OCI-LY1 (cell line): ENCODE results near the gene GLT8D1.

Experiments
- H2AFZ ChIP-seq: fragments of 200-600 bp; sonication (generic), shearing (Covaris generic); 2 replicates; pipeline ENCODE4 v1.6.0; 2014; ENCODE audit warnings: antibody characterized with exemption, mild to moderate bottlenecking, low read length
- H3F3A ChIP-seq: fragments of 200-600 bp; sonication (generic), shearing (Covaris generic); 2 replicates; pipeline ENCODE4 v1.6.0; 2014; ENCODE audit warnings: mild to moderate bottlenecking, antibody characterized with exemption, low read length, moderate library complexity; ENCODE audit not compliant: insufficient read depth
- H3K27ac ChIP-seq: fragments of 200-600 bp; sonication (generic); 2 replicates; pipeline ENCODE4 v1.5.1; 2014; ENCODE audit warnings: low read length, mixed run types, mild to moderate bottlenecking, low read depth; ENCODE audit not compliant: poor library complexity, severe bottlenecking
- H3K27me3 ChIP-seq: fragments of 200-600 bp; sonication (generic); 2 replicates; pipeline ENCODE4 v1.6.0; 2014; ENCODE audit warnings: antibody characterized with exemption, mild to moderate bottlenecking, low read length, moderate library complexity; ENCODE audit not compliant: insufficient read depth
- H3K36me3 ChIP-seq: fragments of 200-600 bp; sonication (generic); 2 replicates; pipeline ENCODE4 v1.6.1; 2014; ENCODE audit warnings: mild to moderate bottlenecking, antibody characterized with exemption, low read length, moderate library complexity, mixed read lengths; ENCODE audit not compliant: insufficient read depth
- H3K4me1 ChIP-seq: fragments of 200-600 bp; sonication (generic); 2 replicates; pipeline ENCODE4 v1.5.1; 2014; ENCODE audit warnings: mild to moderate bottlenecking, low read length, moderate library complexity; ENCODE audit not compliant: insufficient read depth, severe bottlenecking
- H3K4me2 ChIP-seq: fragments of 200-600 bp; sonication (generic), shearing (Covaris generic); 2 replicates; pipeline ENCODE4 v1.6.1; 2014; ENCODE audit warnings: low read length
- H3K4me3 ChIP-seq: fragments of 200-600 bp; sonication (generic); 2 replicates; pipeline ENCODE4 v1.5.1; 2014; ENCODE audit warnings: low read length, low read depth, mild to moderate bottlenecking, mixed read lengths; ENCODE audit not compliant: poor library complexity, severe bottlenecking
- H3K79me2 ChIP-seq: fragments of 200-600 bp; shearing (Covaris generic); 2 replicates; pipeline ENCODE4 v1.6.1; 2016; ENCODE audit warnings: mixed run types, low read length, mixed read lengths; ENCODE audit not compliant: insufficient read depth
- H3K9ac ChIP-seq: fragments of 200-600 bp; sonication (generic), shearing (Covaris generic); 2 replicates; pipeline ENCODE4 v1.6.1; 2014; ENCODE audit warnings: mild to moderate bottlenecking, low read length, mixed read lengths
- H3K9me2 ChIP-seq: fragments of 200-600 bp; sonication (generic), shearing (Covaris generic); 2 replicates; pipeline ENCODE4 v1.6.1; 2014; ENCODE audit warnings: low read depth, mild to moderate bottlenecking, low read length, mixed read lengths
- H3K9me3 ChIP-seq: fragments of 200-600 bp; shearing (Covaris generic); 2 replicates; pipeline ENCODE4 v1.6.1; 2014; ENCODE audit warnings: low read length, mixed read lengths
- H4K20me1 ChIP-seq: fragments of 200-600 bp; sonication (generic), shearing (Covaris generic); 2 replicates; pipeline ENCODE4 v1.6.0; 2016; ENCODE audit warnings: mild to moderate bottlenecking, low read length; ENCODE audit not compliant: insufficient read depth
- CTCF ChIP-seq: fragments of 200-600 bp; sonication (generic), shearing (Covaris generic); IDR thresholded peaks from 2 replicates; pipeline ENCODE4 v1.5.1; 2017; ENCODE audit warnings: mild to moderate bottlenecking, antibody characterized with exemption, low read length, moderate library complexity, mixed read lengths
- EZH2 ChIP-seq: fragments of 200-600 bp; sonication (generic), shearing (Covaris generic); IDR thresholded peaks from 2 replicates; pipeline ENCODE4 v1.8.0; 2017; ENCODE audit warnings: borderline replicate concordance, mixed run types, mild to moderate bottlenecking, antibody characterized with exemption, low read length, moderate library complexity, mixed read lengths

GLT8D1 gene

GRCh38 chr3:52705438-52705687 lies 228 bp downstream of the GLT8D1 start:
- TF ChIP-seq EZH2, result no peak
- TF ChIP-seq CTCF, result no peak
- H3K9me3 ChIP-seq, result no peaks in the 10 kb centered on the region
- peaks cover 16% of the 10 kb centered on the region; the same call in 1 of the 2 replicates for H3K36me3 ChIP-seq
- H3K9ac ChIP-seq, result peak overlapping the region; percentile 90
- peak overlapping the region; percentile 81 for H3K4me2 ChIP-seq
- H3K4me1 ChIP-seq, result peaks cover 31% of the 10 kb centered on the region
- peak overlapping the region; percentile 90 for H3K4me3 ChIP-seq
- no peaks in the 10 kb centered on the region for H3F3A ChIP-seq
- no peaks in the 10 kb centered on the region for H4K20me1 ChIP-seq
- no peak overlapping the region for H2AFZ ChIP-seq
- no peaks in the 10 kb centered on the region for H3K27me3 ChIP-seq
- H3K79me2 ChIP-seq, result peaks cover 8% of the 10 kb centered on the region; the same call in 1 of the 2 replicates
- peak overlapping the region; percentile 58 for H3K27ac ChIP-seq
- H3K9me2 ChIP-seq, result no peaks in the 10 kb centered on the region

DNA sequence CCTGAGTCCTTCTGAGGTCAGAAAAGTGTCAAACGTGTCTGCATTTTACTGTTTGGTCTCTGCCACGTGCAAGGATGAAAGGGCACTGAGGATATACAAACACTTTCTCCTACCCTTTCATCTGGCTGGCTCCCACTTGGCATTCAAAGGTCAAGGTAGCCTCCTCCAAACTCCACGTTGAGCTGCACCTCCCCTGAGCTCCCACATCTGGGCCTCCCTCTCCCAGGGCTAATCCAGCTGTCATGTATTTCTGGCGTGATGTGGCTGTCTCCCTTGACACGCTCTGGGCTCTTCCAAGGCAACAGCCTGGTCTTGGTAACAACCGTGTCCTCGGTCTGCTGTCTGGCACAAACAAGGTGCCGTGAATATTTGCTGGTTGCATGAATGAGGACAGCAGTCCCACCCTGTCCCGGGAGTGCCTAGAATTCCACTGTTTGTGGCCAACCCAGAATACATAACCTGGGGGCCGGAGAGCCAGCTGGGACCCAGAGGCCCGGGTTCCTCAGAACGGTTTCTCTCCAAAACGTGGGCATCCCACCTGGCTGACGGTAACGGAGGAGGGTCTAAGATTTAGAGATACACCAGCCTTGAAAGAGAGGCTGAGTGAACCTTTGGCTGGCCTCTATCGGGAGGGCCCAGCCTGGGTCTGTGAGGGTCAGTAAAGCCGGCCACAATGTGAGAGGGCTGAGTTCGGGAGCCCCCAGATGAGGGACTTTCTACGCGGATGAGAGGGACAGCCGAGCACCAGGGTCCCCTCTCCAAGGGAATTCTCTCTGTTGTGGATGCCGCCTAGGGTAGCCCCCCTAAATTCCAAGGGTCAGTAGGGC lies 767 bp downstream of the GLT8D1 start:
- no peaks in the 10 kb centered on the region for H3K9me2 ChIP-seq
- H3K4me3 ChIP-seq, result peak overlapping the region; percentile 90
- peaks cover 8% of the 10 kb centered on the region; the same call in 1 of the 2 replicates for H3K79me2 ChIP-seq
- peak overlapping the region; percentile 90 for H3K9ac ChIP-seq
- H4K20me1 ChIP-seq, result no peaks in the 10 kb centered on the region
- H3K36me3 ChIP-seq, result peaks cover 16% of the 10 kb centered on the region; the same call in 1 of the 2 replicates
- H3F3A ChIP-seq, result 0 out of 2 replicates have a peak, but pooled peaks cover 2% of the 10 kb centered on the region
- peak overlapping the region; percentile 58 for H3K27ac ChIP-seq
- H3K4me1 ChIP-seq, result peaks cover 31% of the 10 kb centered on the region
- no peaks in the 10 kb centered on the region for H3K9me3 ChIP-seq
- H3K27me3 ChIP-seq, result no peaks in the 10 kb centered on the region
- H2AFZ ChIP-seq, result no peak overlapping the region
- H3K4me2 ChIP-seq, result peak overlapping the region; percentile 81
- TF ChIP-seq CTCF, result no peak

GRCh38 chr3:52703341-52703740 lies 2.2 kb downstream of the GLT8D1 start:
- H3K27ac ChIP-seq, result no peak overlapping the region
- H3K4me1 ChIP-seq, result peaks cover 31% of the 10 kb centered on the region
- no peaks in the 10 kb centered on the region for H3K9me3 ChIP-seq
- H3K27me3 ChIP-seq, result no peaks in the 10 kb centered on the region
- no peak overlapping the region for H3K4me2 ChIP-seq
- H4K20me1 ChIP-seq, result no peaks in the 10 kb centered on the region
- no peak overlapping the region; the same call in 1 of the 2 replicates for H3K9ac ChIP-seq
- no peaks in the 10 kb centered on the region for H3K9me2 ChIP-seq
- TF ChIP-seq EZH2 (no peak), CTCF (no peak)
- H2AFZ ChIP-seq, result no peak overlapping the region
- peaks cover 8% of the 10 kb centered on the region; the same call in 1 of the 2 replicates for H3K79me2 ChIP-seq
- no peak overlapping the region for H3K4me3 ChIP-seq
- peaks cover 8% of the 10 kb centered on the region; the same call in 1 of the 2 replicates for H3K36me3 ChIP-seq
- 0 out of 2 replicates have a peak, but pooled peaks cover 9% of the 10 kb centered on the region for H3F3A ChIP-seq
